ENCODE results near the gene MRPL12.

DNA sequence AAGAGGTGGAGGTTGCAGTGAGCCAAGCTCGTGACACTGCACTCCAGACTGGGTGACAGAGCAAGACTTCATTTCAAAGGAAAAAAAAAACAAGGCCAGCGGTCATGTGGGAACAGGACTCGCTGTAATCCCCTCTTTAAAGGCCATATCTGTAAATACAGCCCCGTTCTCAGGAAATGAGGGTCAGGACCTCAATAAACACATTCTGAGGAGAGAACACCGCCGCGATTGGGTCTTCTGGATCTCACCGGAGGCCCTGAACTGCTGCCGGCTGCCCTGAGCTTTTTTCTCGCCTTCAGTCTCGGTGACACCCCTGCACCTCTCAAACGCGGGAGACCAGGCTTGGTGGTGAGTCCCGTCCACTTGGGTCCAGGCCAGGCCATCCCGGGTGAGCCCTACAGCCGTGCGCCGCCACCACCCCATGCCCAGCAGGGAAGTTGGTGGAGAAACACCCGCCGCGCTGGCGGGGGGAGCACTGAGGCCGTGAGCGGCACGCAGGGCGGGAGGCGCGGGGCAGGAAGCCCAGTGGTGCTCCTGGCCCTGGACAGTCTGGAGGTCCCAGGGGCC lies 37.3 kb downstream of the MRPL12 start:
- TF ChIP-seq, protein P1, sequence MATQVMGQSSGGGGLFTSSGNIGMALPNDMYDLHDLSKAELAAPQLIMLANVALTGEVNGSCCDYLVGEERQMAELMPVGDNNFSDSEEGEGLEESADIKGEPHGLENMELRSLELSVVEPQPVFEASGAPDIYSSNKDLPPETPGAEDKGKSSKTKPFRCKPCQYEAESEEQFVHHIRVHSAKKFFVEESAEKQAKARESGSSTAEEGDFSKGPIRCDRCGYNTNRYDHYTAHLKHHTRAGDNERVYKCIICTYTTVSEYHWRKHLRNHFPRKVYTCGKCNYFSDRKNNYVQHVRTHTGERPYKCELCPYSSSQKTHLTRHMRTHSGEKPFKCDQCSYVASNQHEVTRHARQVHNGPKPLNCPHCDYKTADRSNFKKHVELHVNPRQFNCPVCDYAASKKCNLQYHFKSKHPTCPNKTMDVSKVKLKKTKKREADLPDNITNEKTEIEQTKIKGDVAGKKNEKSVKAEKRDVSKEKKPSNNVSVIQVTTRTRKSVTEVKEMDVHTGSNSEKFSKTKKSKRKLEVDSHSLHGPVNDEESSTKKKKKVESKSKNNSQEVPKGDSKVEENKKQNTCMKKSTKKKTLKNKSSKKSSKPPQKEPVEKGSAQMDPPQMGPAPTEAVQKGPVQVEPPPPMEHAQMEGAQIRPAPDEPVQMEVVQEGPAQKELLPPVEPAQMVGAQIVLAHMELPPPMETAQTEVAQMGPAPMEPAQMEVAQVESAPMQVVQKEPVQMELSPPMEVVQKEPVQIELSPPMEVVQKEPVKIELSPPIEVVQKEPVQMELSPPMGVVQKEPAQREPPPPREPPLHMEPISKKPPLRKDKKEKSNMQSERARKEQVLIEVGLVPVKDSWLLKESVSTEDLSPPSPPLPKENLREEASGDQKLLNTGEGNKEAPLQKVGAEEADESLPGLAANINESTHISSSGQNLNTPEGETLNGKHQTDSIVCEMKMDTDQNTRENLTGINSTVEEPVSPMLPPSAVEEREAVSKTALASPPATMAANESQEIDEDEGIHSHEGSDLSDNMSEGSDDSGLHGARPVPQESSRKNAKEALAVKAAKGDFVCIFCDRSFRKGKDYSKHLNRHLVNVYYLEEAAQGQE (IDR thresholded peaks at IDR 0.05; ENCODE audit: low read depth), result no peak
- TF ChIP-seq CBX3 (IDR thresholded peaks at IDR 0.05; ENCODE audit: low read depth) (no peak), POLR2AphosphoS5 (IDR thresholded peaks at IDR 0.05; ENCODE audit: low read depth, low read length) (no peak), POLR2A (IDR thresholded peaks at IDR 0.05; ENCODE audit: borderline replicate concordance, extremely low read depth, insufficient read depth, insufficient read length) (no peak), ZNF274 (IDR thresholded peaks at IDR 0.05; ENCODE audit: low read depth, low read length) (no peak), EZH2 (IDR thresholded peaks at IDR 0.05) (no peak), EZH2phosphoT487 (IDR thresholded peaks at IDR 0.05; ENCODE audit: borderline replicate concordance) (no peak), TCF7L2 (IDR thresholded peaks at IDR 0.05; ENCODE audit: borderline replicate concordance, extremely low read depth, insufficient read depth, insufficient read length) (no peak), SP1 (IDR thresholded peaks at IDR 0.05; ENCODE audit: low read depth) (no peak), YY1 (IDR thresholded peaks at IDR 0.05; ENCODE audit: extremely low read depth, insufficient replicate concordance, low read depth, low read length) (no peak)
- TF ChIP-seq, protein P2, sequence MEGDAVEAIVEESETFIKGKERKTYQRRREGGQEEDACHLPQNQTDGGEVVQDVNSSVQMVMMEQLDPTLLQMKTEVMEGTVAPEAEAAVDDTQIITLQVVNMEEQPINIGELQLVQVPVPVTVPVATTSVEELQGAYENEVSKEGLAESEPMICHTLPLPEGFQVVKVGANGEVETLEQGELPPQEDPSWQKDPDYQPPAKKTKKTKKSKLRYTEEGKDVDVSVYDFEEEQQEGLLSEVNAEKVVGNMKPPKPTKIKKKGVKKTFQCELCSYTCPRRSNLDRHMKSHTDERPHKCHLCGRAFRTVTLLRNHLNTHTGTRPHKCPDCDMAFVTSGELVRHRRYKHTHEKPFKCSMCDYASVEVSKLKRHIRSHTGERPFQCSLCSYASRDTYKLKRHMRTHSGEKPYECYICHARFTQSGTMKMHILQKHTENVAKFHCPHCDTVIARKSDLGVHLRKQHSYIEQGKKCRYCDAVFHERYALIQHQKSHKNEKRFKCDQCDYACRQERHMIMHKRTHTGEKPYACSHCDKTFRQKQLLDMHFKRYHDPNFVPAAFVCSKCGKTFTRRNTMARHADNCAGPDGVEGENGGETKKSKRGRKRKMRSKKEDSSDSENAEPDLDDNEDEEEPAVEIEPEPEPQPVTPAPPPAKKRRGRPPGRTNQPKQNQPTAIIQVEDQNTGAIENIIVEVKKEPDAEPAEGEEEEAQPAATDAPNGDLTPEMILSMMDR (IDR thresholded peaks at IDR 0.05 in 2 of 3, conservative IDR thresholded peaks at IDR 0.05 in 1 of 3; ENCODE audit: borderline replicate concordance in 1 of 3, insufficient read depth in 1 of 3, low read depth in 2 of 3, low read length in 2 of 3), result no peak
- TF ChIP-seq, protein P3, sequence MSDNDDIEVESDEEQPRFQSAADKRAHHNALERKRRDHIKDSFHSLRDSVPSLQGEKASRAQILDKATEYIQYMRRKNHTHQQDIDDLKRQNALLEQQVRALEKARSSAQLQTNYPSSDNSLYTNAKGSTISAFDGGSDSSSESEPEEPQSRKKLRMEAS (IDR thresholded peaks at IDR 0.05), result no peak

Data from HCT116 (cell line).